Measurements from ENCODE around the gene SLC25A10. TPM values are rescaled to one million over a fixed set of nuclear protein-coding genes. Genes with fewer than 3 reads are reported as not detected.
A peak's percentile ranks its signal among the peaks of the same experiment; 100 is the strongest.

Gene SLC25A10
- total and polyA plus RNA-seq, 5 donors from 2014 or later, result 2.5 to 4.3 (median 3.4) TPM

GRCh38 chr17:81705518-81706231, 6.4 kb upstream of the SLC25A10 start:
- H3K4me1 Mint-ChIP-seq, result peaks cover 0 to 46% (median 6%) of the 10 kb centered on the region in 4 donors
- H3K9me3 ChIP-seq (ENCODE audit: control insufficient read depth in 2 of 2, low read length in 2 of 2), result no peaks in the 10 kb centered on the region
- ATAC-seq (ENCODE audit: low read depth in 2 of 2) (no peak), DNase-seq (no peak)
- H3K4me1 ChIP-seq (ENCODE audit: control insufficient read depth, insufficient read depth, low read length, poor library complexity, severe bottlenecking), result peaks cover 42% of the 10 kb centered on the region
- H3K27me3 Mint-ChIP-seq, result no peaks in the 10 kb centered on the region
- peaks cover 4% of the 10 kb centered on the region for H3K36me3 ChIP-seq (ENCODE audit: control insufficient read depth, insufficient read depth, low read length)
- no peaks in the 10 kb centered on the region for H3K9me3 Mint-ChIP-seq
- H3K4me3 Mint-ChIP-seq, result peak overlapping the region; percentile 19 to 85 (median 52)
- H3K4me3 ChIP-seq (ENCODE audit: low read depth, low read length), result no peak overlapping the region
- H3K36me3 Mint-ChIP-seq, result peaks cover 7% of the 10 kb centered on the region
- no peaks in the 10 kb centered on the region for H3K27me3 ChIP-seq (ENCODE audit: control insufficient read depth, insufficient read depth, low read length)
- no peak overlapping the region for H3K27ac ChIP-seq (ENCODE audit: insufficient read depth, low read length, poor library complexity, severe bottlenecking)
- peak overlapping the region in 1 of 3 donors; percentile 91 for H3K27ac Mint-ChIP-seq

- DNase-seq (no peak), ATAC-seq (ENCODE audit: low read depth in 2 of 2) (no peak)
- H3K27me3 Mint-ChIP-seq, result no peaks in the 10 kb centered on the region
- peaks cover 4% of the 10 kb centered on the region for H3K36me3 ChIP-seq (ENCODE audit: control insufficient read depth, insufficient read depth, low read length)
- H3K27me3 ChIP-seq (ENCODE audit: control insufficient read depth, insufficient read depth, low read length), result no peaks in the 10 kb centered on the region
- no peak overlapping the region for H3K27ac ChIP-seq (ENCODE audit: insufficient read depth, low read length, poor library complexity, severe bottlenecking)
- H3K4me3 ChIP-seq (ENCODE audit: low read depth, low read length), result no peak overlapping the region
- peaks cover 7% of the 10 kb centered on the region for H3K36me3 Mint-ChIP-seq
- peaks cover 0 to 46% (median 6%) of the 10 kb centered on the region in 4 donors for H3K4me1 Mint-ChIP-seq
- H3K4me3 Mint-ChIP-seq, result peak overlapping the region; percentile 19 to 85 (median 52)
- H3K4me1 ChIP-seq (ENCODE audit: control insufficient read depth, insufficient read depth, low read length, poor library complexity, severe bottlenecking), result peaks cover 44% of the 10 kb centered on the region
- no peaks in the 10 kb centered on the region for H3K9me3 ChIP-seq (ENCODE audit: control insufficient read depth in 2 of 2, low read length in 2 of 2)
- H3K9me3 Mint-ChIP-seq, result no peaks in the 10 kb centered on the region
- H3K27ac Mint-ChIP-seq, result no peak overlapping the region
Observed at GRCh38 chr17:81706232-81706611, 5.9 kb upstream of the SLC25A10 start.

DNA sequence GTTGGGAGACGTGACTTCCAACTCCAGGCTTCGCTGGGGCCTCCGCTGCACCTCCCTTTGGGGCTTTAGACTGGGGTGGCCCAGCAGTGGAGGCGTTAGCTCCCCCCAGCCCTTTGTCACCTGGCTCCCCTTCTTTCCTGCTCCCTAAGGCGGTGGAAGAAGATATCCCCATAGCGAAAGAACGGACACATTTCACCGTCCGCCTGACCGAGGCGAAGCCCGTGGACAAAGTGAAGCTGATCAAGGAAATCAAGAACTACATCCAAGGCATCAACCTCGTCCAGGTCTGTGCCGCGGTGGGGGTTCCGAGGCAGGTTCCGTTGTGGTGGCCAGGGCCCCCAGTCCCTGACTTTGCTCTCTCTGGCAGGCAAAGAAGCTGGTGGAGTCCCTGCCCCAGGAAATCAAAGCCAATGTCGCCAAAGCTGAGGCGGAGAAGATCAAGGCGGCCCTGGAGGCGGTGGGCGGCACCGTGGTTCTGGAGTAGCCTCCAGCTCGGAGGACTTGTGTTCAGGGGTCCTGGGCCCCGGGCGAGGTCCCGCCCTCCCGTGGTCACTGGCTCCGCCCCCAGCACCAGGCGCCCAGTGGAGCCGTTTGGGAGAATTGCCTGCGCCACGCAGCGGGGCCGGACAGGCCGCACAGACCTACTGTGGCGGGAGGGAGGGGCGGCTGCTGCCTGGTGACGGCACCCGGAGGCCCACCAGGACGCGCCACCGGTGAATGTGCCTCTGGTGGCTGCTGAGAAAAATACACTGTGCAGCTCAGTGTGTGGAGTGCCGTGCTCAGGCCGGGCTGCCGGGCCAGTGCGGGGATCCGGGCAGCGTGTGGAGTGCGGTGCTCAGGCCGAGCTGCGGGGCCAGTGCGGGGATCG, 5.1 kb upstream of the SLC25A10 start:
- Histone ChIP-seq H3K36me3 (ENCODE audit: control insufficient read depth, insufficient read depth, low read length) (peaks cover 4% of the 10 kb centered on the region), H3K27me3 (ENCODE audit: control insufficient read depth, insufficient read depth, low read length) (no peaks in the 10 kb centered on the region), H3K9me3 (ENCODE audit: control insufficient read depth in 2 of 2, low read length in 2 of 2) (no peaks in the 10 kb centered on the region), H3K27ac (ENCODE audit: insufficient read depth, low read length, poor library complexity, severe bottlenecking) (no peak overlapping the region), H3K4me1 (ENCODE audit: control insufficient read depth, insufficient read depth, low read length, poor library complexity, severe bottlenecking) (peaks cover 42% of the 10 kb centered on the region), H3K4me3 (ENCODE audit: low read depth, low read length) (no peak overlapping the region)
- ATAC-seq (ENCODE audit: low read depth in 2 of 2) (no peak), DNase-seq (no peak)
- peak overlapping the region in 2 of 4 donors; percentile 54 to 85 for H3K4me3 Mint-ChIP-seq
- no peaks in the 10 kb centered on the region for H3K27me3 Mint-ChIP-seq
- peaks cover 0 to 42% (median 5%) of the 10 kb centered on the region in 4 donors for H3K4me1 Mint-ChIP-seq
- H3K27ac Mint-ChIP-seq, result no peak overlapping the region
- peaks cover 7% of the 10 kb centered on the region for H3K36me3 Mint-ChIP-seq
- no peaks in the 10 kb centered on the region for H3K9me3 Mint-ChIP-seq

GRCh38 chr17:81707725-81708646, 4.1 kb upstream of the SLC25A10 start:
- H3K36me3 Mint-ChIP-seq, result peaks cover 7% of the 10 kb centered on the region
- no peak overlapping the region for H3K4me3 Mint-ChIP-seq
- Histone ChIP-seq H3K27ac (ENCODE audit: insufficient read depth, low read length, poor library complexity, severe bottlenecking) (no peak overlapping the region), H3K9me3 (ENCODE audit: control insufficient read depth in 2 of 2, low read length in 2 of 2) (no peaks in the 10 kb centered on the region), H3K27me3 (ENCODE audit: control insufficient read depth, insufficient read depth, low read length) (no peaks in the 10 kb centered on the region), H3K4me3 (ENCODE audit: low read depth, low read length) (no peak overlapping the region), H3K36me3 (ENCODE audit: control insufficient read depth, insufficient read depth, low read length) (peaks cover 4% of the 10 kb centered on the region), H3K4me1 (ENCODE audit: control insufficient read depth, insufficient read depth, low read length, poor library complexity, severe bottlenecking) (peaks cover 37% of the 10 kb centered on the region)
- H3K27me3 Mint-ChIP-seq, result no peaks in the 10 kb centered on the region
- DNase-seq (no peak), ATAC-seq (ENCODE audit: low read depth in 2 of 2) (no peak)
- peaks cover 0 to 36% (median 5%) of the 10 kb centered on the region in 4 donors for H3K4me1 Mint-ChIP-seq
- H3K27ac Mint-ChIP-seq, result no peak overlapping the region
- H3K9me3 Mint-ChIP-seq, result no peaks in the 10 kb centered on the region

DNA sequence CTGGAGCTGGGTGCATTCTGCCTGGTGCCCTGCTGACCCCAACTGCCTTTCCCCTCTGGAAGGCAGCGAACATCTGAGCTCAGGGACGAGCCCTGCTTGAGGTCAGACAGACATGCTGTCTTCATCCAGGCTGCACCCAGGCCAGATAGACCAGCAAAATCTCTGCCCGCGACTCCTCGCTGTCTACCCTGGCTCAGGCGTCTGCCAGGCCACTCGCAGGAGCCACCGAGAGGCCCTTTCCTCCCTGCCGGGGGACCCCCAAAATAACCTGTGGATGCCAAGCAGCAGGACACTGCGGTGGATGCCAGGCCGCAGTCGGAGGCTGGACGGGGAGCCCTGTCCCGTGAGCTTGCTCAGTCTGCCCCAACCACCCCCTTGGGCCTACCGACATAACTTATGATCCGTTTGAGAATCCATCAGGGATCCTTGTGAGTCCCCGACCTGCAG, 3.3 kb upstream of the SLC25A10 start:
- H3K27me3 ChIP-seq (ENCODE audit: control insufficient read depth, insufficient read depth, low read length), result no peaks in the 10 kb centered on the region
- no peaks in the 10 kb centered on the region for H3K9me3 ChIP-seq (ENCODE audit: control insufficient read depth in 2 of 2, low read length in 2 of 2)
- no peak overlapping the region for H3K4me3 Mint-ChIP-seq
- peaks cover 0 to 38% (median 6%) of the 10 kb centered on the region in 4 donors for H3K4me1 Mint-ChIP-seq
- no peak overlapping the region for H3K27ac ChIP-seq (ENCODE audit: insufficient read depth, low read length, poor library complexity, severe bottlenecking)
- ATAC-seq (ENCODE audit: low read depth in 2 of 2) (no peak), DNase-seq (no peak)
- peak overlapping the region in 1 of 3 donors; percentile 9 for H3K27ac Mint-ChIP-seq
- H3K4me1 ChIP-seq (ENCODE audit: control insufficient read depth, insufficient read depth, low read length, poor library complexity, severe bottlenecking), result peaks cover 41% of the 10 kb centered on the region
- no peaks in the 10 kb centered on the region for H3K9me3 Mint-ChIP-seq
- H3K4me3 ChIP-seq (ENCODE audit: low read depth, low read length), result no peak overlapping the region
- H3K36me3 Mint-ChIP-seq, result peaks cover 7% of the 10 kb centered on the region
- H3K27me3 Mint-ChIP-seq, result no peaks in the 10 kb centered on the region
- H3K36me3 ChIP-seq (ENCODE audit: control insufficient read depth, insufficient read depth, low read length), result peaks cover 4% of the 10 kb centered on the region

DNA sequence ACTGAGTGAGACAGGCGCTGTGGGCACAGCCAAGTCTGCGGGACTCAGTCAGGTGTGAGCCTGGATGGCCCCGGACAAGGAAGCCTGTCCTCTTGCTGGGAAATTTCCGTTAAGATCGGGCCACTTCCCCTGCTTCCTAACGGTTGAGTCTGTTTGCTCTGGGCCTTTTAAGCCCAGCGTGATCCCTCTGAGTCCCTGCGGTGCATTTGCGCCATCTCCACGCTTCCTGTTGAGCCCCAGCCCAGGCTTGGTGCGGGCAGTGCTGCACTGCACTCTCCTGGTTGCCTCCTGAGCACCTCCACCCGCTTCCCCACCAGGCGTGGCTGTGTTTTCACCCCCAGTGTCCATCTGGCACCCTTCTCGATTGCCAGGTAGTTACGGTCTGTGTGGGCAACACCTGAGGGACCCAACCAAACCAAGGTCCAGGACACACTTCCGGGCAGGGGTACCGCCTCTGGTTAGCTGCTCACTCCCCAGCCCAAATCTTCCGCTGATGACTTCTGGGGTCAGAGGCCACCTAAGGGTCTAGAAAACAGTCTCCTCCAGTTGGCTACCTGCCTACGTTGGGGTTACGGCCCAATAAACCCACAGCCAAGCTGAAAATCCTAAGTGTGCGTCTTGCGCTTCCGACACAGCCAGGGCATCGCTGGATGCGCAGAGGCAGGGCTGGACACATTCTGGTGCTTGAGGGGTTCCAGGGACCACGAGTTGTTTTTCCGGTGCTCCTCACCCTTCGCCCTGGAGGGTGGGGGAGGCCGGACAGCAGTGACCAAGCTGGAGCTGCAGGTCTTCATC, 1.4 kb upstream of the SLC25A10 start:
- Mint-ChIP-seq H3K27me3 (no peaks in the 10 kb centered on the region), H3K36me3 (peaks cover 4% of the 10 kb centered on the region), H3K27ac (peak overlapping the region; percentile 14 to 77 (median 76)), H3K4me3 (peak overlapping the region; percentile 77 to 83 (median 80)), H3K9me3 (no peaks in the 10 kb centered on the region), H3K4me1 (peaks cover 0 to 24% (median 4%) of the 10 kb centered on the region in 4 donors)
- ATAC-seq (ENCODE audit: low read depth in 2 of 2) (no peak), DNase-seq (peak in 1 of 3 donors; percentile 43)
- peaks cover 32% of the 10 kb centered on the region for H3K4me1 ChIP-seq (ENCODE audit: control insufficient read depth, insufficient read depth, low read length, poor library complexity, severe bottlenecking)
- H3K9me3 ChIP-seq (ENCODE audit: control insufficient read depth in 2 of 2, low read length in 2 of 2), result no peaks in the 10 kb centered on the region
- no peak overlapping the region for H3K4me3 ChIP-seq (ENCODE audit: low read depth, low read length)
- peaks cover 4% of the 10 kb centered on the region for H3K36me3 ChIP-seq (ENCODE audit: control insufficient read depth, insufficient read depth, low read length)
- no peak overlapping the region for H3K27ac ChIP-seq (ENCODE audit: insufficient read depth, low read length, poor library complexity, severe bottlenecking)
- no peaks in the 10 kb centered on the region for H3K27me3 ChIP-seq (ENCODE audit: control insufficient read depth, insufficient read depth, low read length)

Data from CD4-positive, CD25-positive, alpha-beta regulatory T cell (primary cell).